Measurements from ENCODE around the gene XPNPEP3.

XPNPEP3 gene

GRCh38 chr22:40979198-40979597 lies 122.2 kb downstream of the XPNPEP3 start:
- no peak for DNase-seq (ENCODE audit: low read depth, low spot score)
- POLR2A ChIA-PET: no interaction called here
- CTCF ChIA-PET: no interaction called here
- TF ChIP-seq, protein P1, sequence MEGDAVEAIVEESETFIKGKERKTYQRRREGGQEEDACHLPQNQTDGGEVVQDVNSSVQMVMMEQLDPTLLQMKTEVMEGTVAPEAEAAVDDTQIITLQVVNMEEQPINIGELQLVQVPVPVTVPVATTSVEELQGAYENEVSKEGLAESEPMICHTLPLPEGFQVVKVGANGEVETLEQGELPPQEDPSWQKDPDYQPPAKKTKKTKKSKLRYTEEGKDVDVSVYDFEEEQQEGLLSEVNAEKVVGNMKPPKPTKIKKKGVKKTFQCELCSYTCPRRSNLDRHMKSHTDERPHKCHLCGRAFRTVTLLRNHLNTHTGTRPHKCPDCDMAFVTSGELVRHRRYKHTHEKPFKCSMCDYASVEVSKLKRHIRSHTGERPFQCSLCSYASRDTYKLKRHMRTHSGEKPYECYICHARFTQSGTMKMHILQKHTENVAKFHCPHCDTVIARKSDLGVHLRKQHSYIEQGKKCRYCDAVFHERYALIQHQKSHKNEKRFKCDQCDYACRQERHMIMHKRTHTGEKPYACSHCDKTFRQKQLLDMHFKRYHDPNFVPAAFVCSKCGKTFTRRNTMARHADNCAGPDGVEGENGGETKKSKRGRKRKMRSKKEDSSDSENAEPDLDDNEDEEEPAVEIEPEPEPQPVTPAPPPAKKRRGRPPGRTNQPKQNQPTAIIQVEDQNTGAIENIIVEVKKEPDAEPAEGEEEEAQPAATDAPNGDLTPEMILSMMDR (IDR thresholded peaks at IDR 0.05; ENCODE audit: insufficient read depth, low read length, missing control alignments): no peak
- H3K4me3 ChIP-seq (ENCODE audit: low read depth, low read length): no peak overlapping the region

DNA sequence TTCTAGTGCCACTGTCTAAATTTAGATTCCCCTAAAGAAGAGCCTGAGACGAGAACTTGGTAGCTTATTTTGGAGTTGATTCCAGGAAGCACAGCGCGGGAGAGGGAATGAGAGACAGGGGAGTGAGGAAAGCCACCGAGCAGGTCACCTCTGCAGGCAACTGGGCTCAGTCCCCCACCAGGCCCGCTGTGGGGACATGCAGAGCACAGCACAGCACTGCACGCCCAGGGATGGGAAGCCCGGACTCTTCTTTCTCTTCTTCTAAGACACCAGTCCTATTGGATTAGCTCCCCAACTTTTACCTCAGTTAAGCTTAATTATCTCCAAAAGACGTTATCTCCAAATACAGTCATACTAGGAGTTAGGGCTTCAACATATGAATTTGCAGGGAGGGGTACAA lies 122.9 kb downstream of the XPNPEP3 start:
- H3K4me3 ChIP-seq (ENCODE audit: low read depth, low read length): no peak overlapping the region
- ChIA-PET CTCF (no interaction called here), POLR2A (no interaction called here)
- TF ChIP-seq, protein P1 (IDR thresholded peaks at IDR 0.05; ENCODE audit: insufficient read depth, low read length, missing control alignments): no peak
- no peak for DNase-seq (ENCODE audit: low read depth, low spot score)
